Body of pancreas (tissue), 4 donors: Measurements from ENCODE around the gene DDRGK1.

Source experiments
- CTCF ChIP-seq, 7 experiments: fragments of 450-650 bp in 4 of 7; fragments of 200-600 bp in 3 of 7; sonication (generic) in 3 of 7; IDR thresholded peaks; one replicate each; pipeline ENCODE4 v1.5.1; 2016 to 2019; ENCODE audit warnings: antibody characterized with exemption in 7 of 7
- POLR2A ChIP-seq, 3 donors: fragments of 450-650 bp; IDR thresholded peaks; one replicate each; pipeline ENCODE4 v1.6.1; 2016; ENCODE audit warnings: antibody characterized with exemption in 3 of 3, mild to moderate bottlenecking in 2 of 3

GRCh38 chr20:3202965-3203314 is 1.5 kb downstream of the DDRGK1 start:
- no peak for TF ChIP-seq CTCF (IDR thresholded peaks at IDR 0.05)
- no peak for TF ChIP-seq POLR2A (IDR thresholded peaks at IDR 0.05)
